RWPE1 (cell line): Measurements from ENCODE around the gene AOAH.
"Not testable (repeated sequence)": the region's sequence is repeated elsewhere in the genome, so short reads cannot be mapped to it uniquely, and the experiment has no call there.

Experiments used
- CTCF ChIA-PET: fragments of 350-600 bp; sonication (Branson Sonifier 250); formaldehyde crosslinking; extraction: SDS; loops from one replicate; lab custom pipeline; 2021; lab: Yijun Ruan, JAX
- POLR2A ChIA-PET: fragments of 400-600 bp; formaldehyde crosslinking; extraction: SDS; loops from one replicate; lab custom pipeline; 2020; ENCODE audit warnings: antibody characterized with exemption; ENCODE audit not compliant: low non-redundant PET; lab: Yijun Ruan, JAX
- DNase-seq: peaks from one replicate; pipeline ENCODE4 v3.0.0; 2012; ENCODE audit warnings: low spot score
- H3K27ac ChIP-seq: fragments of 450-650 bp; 2 replicates; pipeline ENCODE4 v1.5.1; 2017
- TF ChIP-seq, protein P1 (sequence below): fragments of 450-650 bp; conservative IDR thresholded peaks from 2 replicates; pipeline ENCODE4 v1.5.1; 2017; ENCODE audit warnings: low read depth, mild to moderate bottlenecking

The AOAH gene

DNA sequence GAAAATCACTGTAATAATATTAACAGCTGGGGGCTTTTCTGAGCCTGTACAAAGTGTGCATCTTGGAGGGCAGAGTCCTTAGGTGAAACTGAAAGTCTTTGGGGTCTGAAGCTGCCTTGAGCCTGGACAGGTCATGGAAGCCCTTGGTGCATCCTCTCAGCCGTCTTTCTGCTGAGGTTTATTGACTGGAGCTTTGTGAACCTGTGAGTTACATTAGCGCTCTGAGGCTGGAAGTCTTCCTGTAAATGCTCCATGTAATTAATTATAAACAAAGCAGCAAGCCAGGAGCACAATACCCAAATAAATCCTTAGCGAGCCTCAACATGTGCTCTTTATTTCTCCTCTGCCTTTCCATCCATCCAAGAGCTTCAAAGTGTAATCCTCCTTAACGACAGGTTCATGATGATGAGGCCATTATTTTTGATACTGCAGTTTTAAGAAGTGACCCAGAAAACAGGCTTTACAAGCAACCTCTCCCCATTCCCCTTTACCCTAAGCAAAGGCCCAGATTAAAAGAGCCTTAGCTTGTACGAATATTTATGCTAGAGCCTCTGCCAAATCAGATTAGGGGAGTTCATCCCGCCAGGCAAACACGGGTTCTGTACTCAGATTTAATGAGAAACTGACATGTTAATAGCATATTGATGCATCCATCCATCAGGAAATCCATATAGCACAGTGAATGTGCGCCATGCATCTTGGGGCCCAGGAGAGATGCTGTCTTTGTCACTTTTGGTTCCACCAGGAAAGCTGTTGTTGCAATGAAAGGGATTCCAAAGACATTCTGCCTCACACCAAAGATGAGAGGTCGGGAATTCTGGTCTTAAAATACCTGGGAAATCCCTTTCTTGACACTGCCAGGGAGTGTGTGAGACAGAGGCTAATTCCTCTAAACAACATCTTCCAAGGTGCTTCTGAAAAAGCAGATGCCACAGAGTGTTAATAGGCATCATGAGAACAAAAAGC, 216.5 kb downstream of the AOAH start:
- no peak overlapping the region for H3K27ac ChIP-seq
- ChIA-PET CTCF (interaction anchor here (0.5 kb wide), 1 partner anchor 100 kb away, joined by 4 read pairs; no protein-coding TSS in a partner anchor), POLR2A (no interaction called here)
- TF ChIP-seq, protein P1, sequence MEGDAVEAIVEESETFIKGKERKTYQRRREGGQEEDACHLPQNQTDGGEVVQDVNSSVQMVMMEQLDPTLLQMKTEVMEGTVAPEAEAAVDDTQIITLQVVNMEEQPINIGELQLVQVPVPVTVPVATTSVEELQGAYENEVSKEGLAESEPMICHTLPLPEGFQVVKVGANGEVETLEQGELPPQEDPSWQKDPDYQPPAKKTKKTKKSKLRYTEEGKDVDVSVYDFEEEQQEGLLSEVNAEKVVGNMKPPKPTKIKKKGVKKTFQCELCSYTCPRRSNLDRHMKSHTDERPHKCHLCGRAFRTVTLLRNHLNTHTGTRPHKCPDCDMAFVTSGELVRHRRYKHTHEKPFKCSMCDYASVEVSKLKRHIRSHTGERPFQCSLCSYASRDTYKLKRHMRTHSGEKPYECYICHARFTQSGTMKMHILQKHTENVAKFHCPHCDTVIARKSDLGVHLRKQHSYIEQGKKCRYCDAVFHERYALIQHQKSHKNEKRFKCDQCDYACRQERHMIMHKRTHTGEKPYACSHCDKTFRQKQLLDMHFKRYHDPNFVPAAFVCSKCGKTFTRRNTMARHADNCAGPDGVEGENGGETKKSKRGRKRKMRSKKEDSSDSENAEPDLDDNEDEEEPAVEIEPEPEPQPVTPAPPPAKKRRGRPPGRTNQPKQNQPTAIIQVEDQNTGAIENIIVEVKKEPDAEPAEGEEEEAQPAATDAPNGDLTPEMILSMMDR = no peak
- no peak for DNase-seq

DNA sequence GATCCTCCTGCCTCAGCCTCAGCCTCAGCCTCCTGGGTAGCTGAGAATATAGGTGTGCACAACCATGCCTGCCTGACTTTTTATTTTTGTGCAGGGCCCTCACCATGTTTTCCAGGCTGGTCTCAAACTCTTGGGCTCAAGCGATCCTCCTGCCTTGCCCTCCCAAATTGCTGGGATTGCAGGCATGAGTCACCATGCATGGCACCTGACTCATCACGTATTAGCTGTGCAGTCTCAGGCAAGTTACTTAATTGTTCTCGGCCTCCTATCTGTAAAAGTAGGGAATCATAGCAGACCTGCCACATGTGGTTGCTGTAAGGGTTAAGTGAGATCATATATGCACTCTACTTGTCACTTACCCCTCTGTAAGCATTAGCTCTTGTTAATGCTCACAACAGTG, 217.5 kb downstream of the AOAH start:
- no peak overlapping the region for H3K27ac ChIP-seq
- ChIA-PET POLR2A (no interaction called here), CTCF (interaction anchor here (0.5 kb wide), 1 partner anchor 99 kb away, joined by 4 read pairs; no protein-coding TSS in a partner anchor)
- peak; percentile 50 for DNase-seq
- TF ChIP-seq, protein P1 = no peak

DNA sequence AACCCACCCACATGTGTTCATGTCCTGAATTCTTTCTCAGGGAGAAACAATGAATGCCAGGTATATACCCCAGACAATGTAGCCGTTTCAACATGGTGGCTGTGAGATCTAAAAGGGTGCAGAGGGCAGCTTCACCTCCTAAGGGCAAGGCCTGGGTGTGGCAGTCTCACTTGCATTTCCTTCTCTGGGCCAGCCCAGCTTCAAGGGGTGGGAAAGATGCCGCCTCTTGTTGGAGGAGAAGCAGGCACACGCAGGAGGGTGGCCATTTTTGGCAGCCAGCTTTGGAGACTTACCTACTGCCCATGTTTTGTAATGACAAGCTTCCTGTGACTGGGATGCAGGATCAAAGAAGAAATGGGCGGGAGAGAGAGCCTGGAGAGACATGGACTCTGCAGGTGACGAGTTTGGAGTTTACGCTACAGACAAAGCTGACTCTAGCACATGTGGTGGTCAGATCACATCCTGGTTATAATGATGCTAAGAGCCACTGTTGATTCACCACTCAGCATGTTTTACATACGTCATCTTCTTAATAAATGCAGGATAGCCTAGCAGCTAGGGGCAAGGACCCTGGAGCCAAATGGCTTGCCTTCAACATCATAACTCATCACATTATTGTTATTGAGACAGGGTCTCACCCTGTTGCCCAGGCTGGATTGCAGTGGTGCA, 218.0 kb downstream of the AOAH start:
- H3K27ac ChIP-seq = no peak overlapping the region
- TF ChIP-seq, protein P1 = no peak
- CTCF ChIA-PET = no interaction called here
- no peak for DNase-seq
- POLR2A ChIA-PET = no interaction called here

DNA sequence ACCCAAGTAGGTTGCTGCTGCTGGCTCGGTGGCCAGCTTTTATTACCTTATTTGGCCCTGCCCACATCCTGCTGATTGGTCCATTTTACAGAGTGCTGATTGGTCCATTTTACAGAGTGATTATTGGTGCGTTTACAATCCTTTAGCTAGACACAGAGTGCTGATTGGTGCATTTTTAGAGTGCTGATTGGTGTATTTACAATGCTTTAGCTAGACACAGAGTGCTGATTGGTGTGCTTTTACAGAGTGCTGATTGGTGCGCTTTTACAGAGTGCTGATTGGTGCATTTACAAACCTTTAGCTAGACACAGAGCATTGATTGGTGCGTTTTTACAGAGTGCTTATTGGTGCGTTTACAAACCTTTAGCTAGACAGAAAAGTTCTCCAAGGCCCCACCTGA, 219.7 kb downstream of the AOAH start:
- POLR2A ChIA-PET, CTCF ChIA-PET, H3K27ac ChIP-seq, DNase-seq: not testable (repeated sequence)

DNA sequence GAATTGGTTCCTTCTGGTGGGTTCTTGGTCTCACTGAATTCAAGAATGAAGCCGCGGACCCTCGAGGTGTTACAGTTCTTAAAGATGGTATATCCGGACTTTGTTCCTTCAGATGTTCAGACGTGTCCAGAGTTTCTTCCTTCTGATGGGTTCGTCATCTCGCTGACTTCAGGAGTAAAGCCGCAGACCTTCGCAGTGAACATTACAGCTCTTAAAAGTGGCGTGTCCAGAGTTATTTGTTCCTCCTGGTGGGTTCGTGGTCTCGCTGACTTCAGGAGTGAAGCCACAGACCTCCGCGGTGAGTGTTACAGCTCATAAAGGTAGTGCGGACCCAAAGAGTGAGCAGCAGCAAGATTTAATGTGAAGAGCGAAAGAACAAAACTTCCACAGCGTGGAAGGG, 220.1 kb downstream of the AOAH start:
- CTCF ChIA-PET, POLR2A ChIA-PET, DNase-seq, H3K27ac ChIP-seq: not testable (repeated sequence)

DNA sequence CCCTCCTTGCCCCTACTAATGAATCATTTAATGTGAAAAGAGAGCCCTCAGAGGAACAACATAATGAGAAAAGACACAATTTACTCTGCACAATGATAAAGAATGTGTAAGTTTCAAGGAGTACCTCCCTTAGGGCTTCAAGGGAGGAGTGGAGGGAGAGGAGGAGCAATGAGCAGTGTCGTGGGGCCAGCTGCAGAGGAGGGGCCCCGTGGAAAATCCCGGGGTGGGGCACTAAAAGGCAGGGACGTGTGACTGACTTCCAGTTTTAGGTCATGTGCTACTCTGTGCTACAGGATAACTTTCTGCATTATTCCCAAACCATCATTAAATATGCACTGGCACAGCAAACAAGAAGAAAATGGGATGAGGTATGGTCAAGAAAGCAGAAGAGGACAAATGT, 226.5 kb downstream of the AOAH start:
- H3K27ac ChIP-seq = peak overlapping the region; percentile 75
- POLR2A ChIA-PET = no interaction called here
- TF ChIP-seq, protein P1 = no peak
- CTCF ChIA-PET = interaction anchor here (0.7 to 1.5 kb wide), 3 partner anchors 10 to 342 kb away, joined by 3 read pairs; no protein-coding TSS in a partner anchor
- no peak for DNase-seq

DNA sequence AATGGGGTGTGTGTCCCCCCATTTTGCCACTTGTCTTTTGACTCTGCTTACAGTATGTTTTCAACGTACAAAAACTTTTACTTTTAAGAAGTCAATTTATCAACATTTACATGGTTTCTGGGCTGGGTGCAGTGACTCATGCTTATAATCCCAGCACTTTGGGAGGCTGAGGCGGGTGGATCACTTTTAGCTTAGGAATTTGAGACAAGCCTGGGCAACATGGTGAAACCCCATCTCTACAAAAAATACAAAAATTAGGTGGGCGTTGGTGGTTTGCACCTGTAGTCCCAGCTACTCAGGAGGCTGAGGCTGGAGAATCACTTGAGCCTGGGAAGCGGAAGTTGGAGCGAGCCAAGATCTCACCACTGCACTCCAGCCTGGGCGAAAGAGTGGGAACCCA, 227.1 kb downstream of the AOAH start:
- CTCF ChIA-PET = interaction anchor here (0.7 to 1.5 kb wide), 3 partner anchors 9 to 342 kb away, joined by 3 read pairs; no protein-coding TSS in a partner anchor
- DNase-seq = peak; percentile 56
- peak overlapping the region; percentile 75 for H3K27ac ChIP-seq
- POLR2A ChIA-PET = not testable (repeated sequence)
